ENCODE results near the gene KLHL36. TPM values are rescaled to one million over a fixed set of nuclear protein-coding genes. Genes with fewer than 3 reads are reported as not detected.

KLHL36 gene
- total and polyA plus RNA-seq, 9 of the 15 experiments (the other 6 are each of a cell fraction or from before 2014, with no cell fraction given), result 2.1 to 51.2 (median 18.5) TPM

DNA sequence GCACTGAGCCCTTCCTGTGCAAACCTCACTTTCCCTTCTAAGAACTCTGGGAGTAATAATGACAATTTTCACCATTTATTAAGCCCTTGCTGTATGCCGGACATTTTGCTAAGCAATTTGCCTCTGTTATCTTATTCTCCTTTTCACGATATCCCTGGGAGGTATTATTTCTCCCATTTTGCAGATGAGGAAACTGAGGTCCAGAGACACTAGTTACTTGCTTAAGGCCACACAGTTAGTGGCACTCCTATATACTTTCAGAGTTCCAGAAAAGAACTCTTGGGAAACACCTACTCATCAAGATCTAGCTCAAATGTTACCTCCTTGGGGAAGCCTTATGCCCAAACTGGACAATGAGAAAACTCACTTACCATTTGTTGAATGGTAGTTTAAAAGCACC is 46.7 kb downstream of the KLHL36 start (continued):
- TF ChIP-seq ETS1 (conservative IDR thresholded peaks at IDR 0.05; ENCODE audit: control insufficient read depth, low read depth, low read length), result no peak

DNA sequence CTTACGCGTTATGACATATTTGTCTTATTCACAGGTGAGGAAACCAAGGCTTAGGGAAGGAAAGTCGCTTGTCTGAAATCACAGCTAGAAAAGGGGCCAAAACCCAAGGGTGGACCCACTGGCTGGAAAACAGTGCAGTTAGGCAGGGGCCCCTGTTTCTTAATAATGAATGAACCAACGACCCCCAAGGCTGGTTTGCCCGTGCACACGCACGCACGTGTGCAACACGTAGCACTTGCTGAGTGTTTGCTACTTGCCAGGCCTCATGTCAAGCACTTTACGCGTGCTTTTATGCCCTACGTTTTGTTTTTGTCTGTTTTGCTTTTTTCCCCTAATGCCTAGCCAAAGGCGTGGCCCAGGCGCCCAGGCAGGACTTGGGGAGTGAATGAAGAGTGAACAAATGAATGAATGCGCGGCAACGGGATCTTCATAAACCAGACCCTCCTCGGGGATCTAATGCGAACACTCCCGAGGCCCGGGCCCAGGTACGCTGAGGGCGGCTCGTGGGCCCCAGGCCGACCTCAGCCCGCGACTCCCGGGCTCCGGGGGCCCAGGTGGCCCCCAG is 50.9 kb downstream of the KLHL36 start:
- BruUV-seq (replicated peaks), result TSS peak; percentile 96
- DNase-seq (ENCODE audit: extremely low read depth in 1 of 4, low spot score in 3 of 4) (peak in 2 of 4 experiments; percentile 39 to 59), ATAC-seq (peak; percentile 40), FAIRE-seq (peak; percentile 6)
- Histone ChIP-seq H3K9me3 (replicated peaks; ENCODE audit: control insufficient read depth, insufficient read depth, low read depth, low read length) (no peaks in the 10 kb centered on the region), H2AFZ (ENCODE audit: low read depth, low read length) (peak overlapping the region; percentile 96), H3K36me3 (ENCODE audit: control insufficient read depth, insufficient read depth, low read length) (peaks cover 16% of the 10 kb centered on the region), H3K9ac (ENCODE audit: insufficient read depth in 1 of 2, low read depth in 2 of 2, low read length in 2 of 2) (peak overlapping the region; percentile 65 to 100), H3K27me3 (ENCODE audit: control insufficient read depth in 2 of 2, insufficient read depth in 2 of 2, low read length in 2 of 2) (no peaks in the 10 kb centered on the region), H4K20me1 (replicated peaks; ENCODE audit: control insufficient read depth, insufficient read depth, low read length) (peaks cover 28% of the 10 kb centered on the region), H3K79me2 (ENCODE audit: control insufficient read depth, insufficient read depth, low read length) (peaks cover 51% of the 10 kb centered on the region), H3K4me3 (peak overlapping the region; percentile 99), H3K4me2 (ENCODE audit: insufficient read depth, low read length) (peak overlapping the region; percentile 95), H3K9me1 (ENCODE audit: control insufficient read depth, insufficient read depth, low read length) (peaks cover 2% of the 10 kb centered on the region), H3K4me1 (replicated peaks in 1 of 2; ENCODE audit: control insufficient read depth in 2 of 2, insufficient read depth in 2 of 2, low read length in 2 of 2) (peaks cover 25 to 30% of the 10 kb centered on the region in 2 experiments), H3K27ac (ENCODE audit: extremely low read depth, low read depth, low read length) (peak overlapping the region; percentile 90)
- in situ Hi-C loops (cut with MboI) (no loop called here), intact Hi-C loops (cut with micrococcal nuclease) (no loop called here)
- ChIA-PET POLR2A (interaction anchor here (1.6 kb wide), 1 partner anchor 11 kb away, joined by 16 read pairs; no protein-coding TSS in a partner anchor), CTCF (ENCODE audit: low intra/inter-chr PET ratio) (no interaction called here)
- 15% methylated on average over 29 of the region's 29 CpGs for WGBS (ENCODE audit: insufficient coverage, low coverage, missing lambda C conversion rate)
- TF ChIP-seq ARID4B (CRISPR knock-in tag; IDR thresholded peaks at IDR 0.05), result no peak
- TF ChIP-seq ZNF511 (CRISPR knock-in tag; IDR thresholded peaks at IDR 0.05), result no peak; the same call in 1 of the 2 replicates
- TF ChIP-seq YY1 (IDR thresholded peaks at IDR 0.05; ENCODE audit: borderline replicate concordance in 1 of 3, control insufficient read depth in 1 of 3, extremely low read depth in 1 of 3, insufficient read depth in 3 of 3, insufficient read length in 1 of 3, insufficient replicate concordance in 2 of 3, low read depth in 1 of 3, low read length in 2 of 3), result no peak
- no peak for TF ChIP-seq SMAD3 (CRISPR knock-in tag; conservative IDR thresholded peaks at IDR 0.05)
- no peak for TF ChIP-seq NFXL1 (CRISPR knock-in tag; IDR thresholded peaks at IDR 0.05)
- TF ChIP-seq EWSR1 (IDR thresholded peaks at IDR 0.05; ENCODE audit: borderline replicate concordance, low read depth, partially characterized antibody), result no peak
- TF ChIP-seq GTF3C2 (IDR thresholded peaks at IDR 0.05; ENCODE audit: borderline replicate concordance, extremely low read depth, insufficient read length), result no peak
- TF ChIP-seq CBFB (CRISPR knock-in tag; IDR thresholded peaks at IDR 0.05), result 0 out of 2 replicates have a peak, but pooled peaks have one; percentile 50
